CD4-positive, alpha-beta T cell treated with Interleukin-2 at 100 ng/mL for 4 hours (primary cell): ENCODE data around the gene PRDM12.

Source experiments
- DNase-seq: peaks from one replicate; pipeline ENCODE4 v3.0.0-alpha.2; 2020; ENCODE audit warnings: low spot score

PRDM12 gene

DNA sequence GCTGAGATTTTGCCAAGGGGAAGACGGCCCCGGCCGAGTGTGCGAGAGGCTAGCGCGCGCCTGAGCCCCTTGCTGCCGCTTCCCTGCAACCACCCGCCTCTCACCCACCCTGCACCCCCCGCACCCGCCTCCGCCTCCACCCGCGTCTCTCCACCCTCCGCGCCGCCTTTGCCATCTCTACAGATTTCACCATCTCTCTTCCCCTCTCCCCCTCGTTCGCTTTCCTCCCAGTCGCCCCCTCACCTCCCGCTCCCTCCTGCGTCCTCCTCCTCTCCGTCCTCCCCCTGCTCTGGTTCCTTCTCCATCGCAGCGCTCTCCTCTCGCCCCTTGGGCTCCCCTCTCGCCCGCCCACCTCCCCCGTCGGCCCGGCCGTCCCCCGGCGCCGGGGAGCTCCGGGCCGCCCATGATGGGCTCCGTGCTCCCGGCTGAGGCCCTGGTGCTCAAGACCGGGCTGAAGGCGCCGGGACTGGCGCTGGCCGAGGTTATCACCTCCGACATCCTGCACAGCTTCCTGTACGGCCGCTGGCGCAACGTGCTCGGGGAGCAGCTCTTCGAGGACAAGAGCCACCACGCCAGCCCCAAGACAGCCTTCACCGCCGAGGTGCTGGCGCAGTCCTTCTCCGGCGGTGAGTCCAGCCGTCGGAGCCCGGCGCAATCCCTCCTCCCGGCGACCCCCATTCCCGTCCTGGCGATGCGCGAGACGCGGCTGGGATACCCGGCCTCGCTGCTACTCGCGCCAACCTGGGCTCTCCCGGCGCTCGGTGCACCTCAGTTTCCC, at the start of gene PRDM12:
PRDM12 (plus strand) TSS at position 344 of the 778 bp plus-strand sequence; CDS start at position 404, 60 bp downstream.
- no peak for DNase-seq

DNA sequence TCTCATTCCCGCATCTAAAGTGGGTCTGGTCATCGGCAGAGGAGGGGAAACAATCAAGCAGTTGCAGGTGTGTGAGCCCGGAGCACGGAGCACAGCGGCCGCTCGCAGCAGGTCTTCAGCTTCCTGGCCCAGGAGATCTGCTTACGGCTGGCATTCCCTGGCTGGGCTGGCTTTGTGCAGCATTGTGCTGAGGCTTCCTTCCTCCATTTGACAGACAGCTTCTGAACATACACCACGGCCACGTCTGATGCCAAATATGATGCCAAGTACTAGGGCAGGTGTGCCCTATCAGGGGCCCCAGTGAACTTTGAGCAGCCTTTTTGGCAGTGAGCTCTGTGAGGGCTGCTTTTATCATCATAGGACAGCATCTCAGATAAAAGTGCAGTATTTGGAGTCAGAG, 47.9 kb upstream of the PRDM12 start:
- DNase-seq = no peak

DNA sequence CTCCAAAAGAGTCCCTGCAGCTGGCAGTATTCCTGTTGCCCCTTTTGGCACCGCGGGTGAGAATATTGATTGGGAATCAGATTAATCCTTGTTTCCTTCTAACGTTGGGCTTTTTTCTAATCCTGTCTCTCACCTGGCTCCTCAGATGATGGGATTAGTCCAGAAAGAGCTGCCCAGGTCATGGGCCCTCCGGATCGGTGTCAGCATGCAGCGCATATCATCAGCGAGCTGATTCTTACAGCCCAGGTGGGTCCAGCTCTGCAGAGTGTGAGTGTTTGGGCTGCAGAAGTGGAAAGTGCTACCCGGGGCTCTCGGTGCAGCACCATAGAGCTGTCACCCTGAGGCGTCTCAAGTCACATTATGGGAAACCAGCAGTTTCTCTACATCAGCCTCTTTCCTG, 40.9 kb upstream of the PRDM12 start:
- no peak for DNase-seq

DNA sequence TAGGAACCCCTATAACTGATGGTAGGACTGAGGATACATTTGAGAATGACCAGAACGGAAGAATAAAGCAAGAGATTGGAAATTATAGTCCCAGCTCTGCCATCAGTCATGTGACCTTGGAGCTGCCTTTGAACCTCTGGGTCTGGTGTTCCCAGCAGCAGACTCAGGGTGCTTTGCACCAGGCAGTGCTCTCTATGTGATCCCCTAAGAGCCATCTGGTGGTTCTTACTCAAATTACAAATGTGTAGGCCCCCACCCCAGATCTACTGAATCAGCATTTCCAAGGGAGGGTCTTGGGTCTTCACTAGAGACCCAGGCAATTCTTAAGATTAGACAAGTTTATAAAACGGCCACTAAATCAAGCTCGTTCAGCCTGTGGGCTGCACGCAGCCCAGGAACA, 40.2 kb upstream of the PRDM12 start:
- DNase-seq = no peak

DNA sequence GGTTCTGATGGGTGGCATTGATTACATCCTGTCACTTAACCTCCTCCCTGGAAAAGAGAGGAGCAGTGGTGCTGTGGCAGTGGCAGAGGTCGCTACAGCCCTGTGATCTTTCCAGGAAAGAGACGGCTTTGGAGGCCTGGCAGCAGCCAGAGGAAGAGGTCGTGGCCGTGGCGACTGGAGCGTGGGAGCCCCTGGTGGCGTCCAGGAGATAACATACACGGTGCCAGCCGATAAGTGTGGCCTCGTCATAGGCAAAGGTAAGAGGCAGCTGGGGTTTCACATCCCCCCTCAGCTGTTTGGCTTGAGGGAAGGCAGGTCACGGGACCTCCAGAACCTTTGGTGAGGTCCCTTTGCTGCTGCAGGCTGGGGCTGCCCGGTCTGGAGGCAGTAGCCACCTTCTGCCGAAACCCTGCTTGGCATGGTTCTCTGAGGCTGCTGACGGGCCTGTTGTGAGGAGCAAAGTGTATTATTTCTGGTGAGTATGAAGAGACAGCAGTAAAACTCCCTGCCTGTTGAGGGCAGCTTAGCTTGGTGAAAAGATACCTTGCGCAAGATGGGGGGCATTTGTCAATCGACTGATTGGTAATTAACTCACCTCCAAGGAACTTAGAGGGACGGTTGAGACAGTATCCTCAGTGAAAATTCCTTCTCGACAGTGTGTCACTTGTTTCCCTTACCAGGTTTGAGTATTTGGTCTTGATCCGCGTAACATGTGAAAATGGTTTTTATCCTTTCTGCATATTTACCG, 38.0 kb upstream of the PRDM12 start:
- DNase-seq = no peak

DNA sequence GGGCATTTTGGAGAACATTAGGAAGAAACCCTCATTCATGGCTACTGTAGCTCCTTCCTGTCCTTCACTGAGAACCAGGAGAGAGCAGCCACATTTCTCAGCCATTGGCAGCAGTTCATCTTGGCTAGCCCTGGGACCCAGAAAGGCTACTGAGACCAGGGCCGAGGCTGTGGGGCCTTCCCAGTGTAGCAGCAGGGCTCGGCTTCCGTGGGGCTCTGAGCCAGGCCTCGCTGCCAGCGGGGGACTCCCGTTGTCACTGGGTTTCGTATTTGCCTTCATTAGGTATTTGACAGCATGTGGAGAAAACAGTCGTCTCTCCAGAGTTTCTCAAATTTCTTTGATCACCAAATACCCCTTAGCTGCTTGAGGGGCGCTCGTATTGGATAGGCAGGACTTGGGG, 37.3 kb upstream of the PRDM12 start:
- no peak for DNase-seq

DNA sequence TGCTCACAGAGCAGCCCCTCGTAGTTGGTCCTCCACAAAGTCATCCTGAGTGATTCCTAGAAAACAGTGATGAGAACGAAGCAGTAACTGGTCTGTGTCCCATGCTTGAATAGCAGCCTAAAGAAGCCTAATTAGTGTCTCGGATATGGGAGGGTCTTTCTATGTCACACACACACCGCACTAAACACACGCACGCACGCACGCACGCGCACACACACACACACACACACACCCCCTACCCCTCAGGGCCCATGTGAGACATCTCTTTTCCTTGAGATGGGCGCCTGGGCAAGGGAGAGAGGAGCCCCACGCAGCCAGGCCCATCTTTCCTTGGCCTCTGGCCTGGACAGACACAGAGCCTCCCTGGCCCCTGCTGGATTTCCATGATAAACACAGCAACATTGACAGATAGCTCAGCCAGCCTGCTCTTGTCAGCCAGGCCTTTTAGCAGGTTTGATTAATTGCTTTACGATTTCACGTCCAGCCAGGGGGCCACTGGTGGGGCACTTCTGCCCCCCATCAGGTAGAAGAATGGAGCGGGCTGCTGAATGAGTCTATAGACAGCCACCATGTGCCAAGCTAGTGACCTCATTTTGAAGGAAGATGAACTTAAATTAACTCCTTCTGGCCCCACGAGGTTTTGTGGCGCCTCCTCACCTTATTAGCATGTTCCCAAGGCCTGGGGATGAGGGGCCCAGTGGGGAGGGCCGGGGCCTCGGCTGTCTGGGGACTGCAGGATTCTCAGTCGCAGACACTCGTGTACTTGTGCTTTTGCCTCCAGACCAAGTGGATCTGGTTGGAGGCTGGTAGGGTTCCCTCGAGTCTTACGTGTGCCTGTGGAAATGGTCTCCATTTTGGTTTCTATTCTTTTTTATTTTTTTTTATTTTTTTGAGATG, 36.2 kb upstream of the PRDM12 start:
- DNase-seq = no peak

DNA sequence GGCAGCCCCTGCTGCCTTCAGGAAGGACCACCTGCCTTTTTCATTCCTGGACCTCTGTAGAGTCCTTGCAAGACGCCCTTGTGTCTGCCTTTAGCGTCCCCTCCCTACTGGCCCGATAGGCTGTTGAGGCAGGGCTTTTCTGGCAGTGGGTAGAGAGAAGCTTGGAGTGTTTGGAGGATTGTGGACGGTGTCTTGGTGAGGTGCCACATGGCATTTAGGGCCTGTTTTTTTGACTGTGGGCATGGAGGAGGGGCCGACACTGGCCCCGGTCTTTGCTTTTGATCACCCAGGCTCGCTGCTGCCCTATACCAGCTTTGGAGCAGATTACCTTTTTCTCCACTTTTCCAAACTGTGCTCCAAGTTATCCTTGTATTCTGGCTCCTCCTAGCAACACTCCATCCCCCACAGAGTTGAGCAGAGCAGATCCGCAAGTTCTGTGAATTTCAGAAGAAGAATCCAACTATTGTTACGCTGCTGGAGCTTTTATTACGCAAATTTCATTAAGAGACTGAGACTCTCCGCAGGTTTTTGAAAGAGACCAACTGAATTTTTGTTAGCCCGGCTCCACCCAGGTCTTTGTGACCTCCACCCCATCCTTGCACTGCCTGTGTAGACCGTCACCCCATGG, 34.8 kb upstream of the PRDM12 start:
- no peak for DNase-seq

DNA sequence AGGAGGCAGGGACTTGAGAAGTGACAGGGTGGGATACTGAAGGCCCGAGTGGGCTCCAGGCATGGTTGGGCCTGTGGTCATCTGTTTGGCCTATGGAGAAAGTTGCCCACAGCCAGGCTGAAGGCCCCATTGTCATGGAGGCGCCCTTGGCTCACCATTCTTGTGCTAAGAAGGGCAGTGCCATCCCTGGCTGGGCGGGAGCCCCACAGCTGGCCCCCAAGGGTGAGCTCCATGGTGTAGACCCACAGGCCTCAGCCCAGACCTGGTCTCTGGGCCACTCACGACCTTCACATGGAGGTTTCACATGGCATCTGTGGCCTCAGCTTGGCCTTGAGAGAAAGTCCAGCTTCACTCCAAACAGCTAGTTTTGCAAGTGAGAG, 34.3 kb upstream of the PRDM12 start:
- DNase-seq = no peak

DNA sequence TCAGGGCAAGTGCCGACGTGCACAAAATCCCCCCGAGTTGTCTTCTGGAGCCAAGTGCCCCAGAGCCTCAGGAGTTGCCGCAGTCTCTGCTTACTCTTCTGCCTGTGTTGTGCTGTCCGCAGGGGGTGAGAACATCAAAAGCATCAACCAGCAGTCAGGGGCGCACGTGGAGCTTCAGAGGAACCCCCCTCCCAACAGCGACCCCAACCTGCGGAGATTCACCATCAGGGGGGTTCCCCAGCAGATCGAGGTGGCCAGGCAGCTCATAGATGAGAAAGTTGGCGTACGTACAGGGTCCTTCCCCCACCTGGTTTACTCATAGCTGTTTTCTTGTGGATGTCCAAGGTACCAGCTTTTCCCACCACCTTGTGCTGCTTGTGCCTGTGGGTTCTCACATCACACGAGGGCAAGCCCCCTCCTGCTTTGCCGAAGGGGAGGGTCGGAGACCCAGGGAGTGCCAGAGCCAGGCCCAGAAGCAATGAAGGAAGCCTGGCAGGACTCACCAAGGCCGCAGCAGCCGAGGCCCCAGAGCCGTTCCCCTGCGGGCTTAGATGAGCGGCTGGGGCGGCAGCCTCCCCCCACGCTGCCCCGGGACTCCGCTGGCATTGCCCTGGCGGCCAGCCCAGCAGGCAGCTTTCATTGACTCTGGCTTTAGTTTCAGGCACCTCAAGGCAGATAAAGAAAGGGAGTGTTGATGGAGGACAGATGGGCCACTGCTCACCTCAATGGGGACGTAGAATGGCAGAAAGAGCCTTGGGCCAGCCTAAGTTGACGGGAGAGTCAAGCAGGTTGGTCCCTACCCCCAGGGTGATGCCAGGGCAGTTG, 33.7 kb upstream of the PRDM12 start:
- no peak for DNase-seq

DNA sequence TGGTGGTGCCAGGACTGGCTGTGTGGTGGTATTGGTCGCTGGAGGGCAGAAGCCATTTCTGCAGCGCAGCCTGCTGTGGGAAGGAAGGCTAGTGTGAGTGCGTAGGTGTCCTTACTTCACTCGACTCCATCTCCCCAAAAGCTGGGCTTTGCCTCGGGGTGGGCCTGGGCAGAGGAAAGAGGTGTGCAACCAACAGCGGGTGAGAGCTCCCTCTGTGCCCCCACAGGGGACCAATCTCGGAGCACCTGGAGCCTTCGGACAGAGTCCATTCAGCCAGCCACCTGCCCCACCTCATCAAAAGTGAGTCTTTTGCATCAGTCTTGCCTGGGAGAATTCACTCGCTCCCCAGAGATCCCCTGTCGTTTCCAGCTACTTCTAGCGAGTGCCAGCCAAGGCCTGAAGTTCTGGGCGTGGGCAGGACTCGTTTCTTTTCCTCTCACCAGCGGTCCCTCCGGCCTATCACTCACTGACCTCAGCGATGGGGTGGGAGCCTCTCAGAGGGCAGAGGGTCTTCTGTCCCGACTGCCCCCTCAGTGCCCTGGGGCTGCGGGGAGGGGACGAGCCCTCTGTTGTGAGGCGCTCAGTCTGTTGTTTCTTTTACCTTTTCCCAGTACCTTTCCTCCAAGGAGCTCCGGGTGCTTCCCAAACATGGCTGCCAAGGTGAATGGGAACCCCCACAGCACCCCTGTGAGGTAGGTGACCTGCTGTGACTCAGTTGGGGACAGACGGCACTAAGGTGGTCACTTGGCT, 32.9 kb upstream of the PRDM12 start:
- DNase-seq = no peak

DNA sequence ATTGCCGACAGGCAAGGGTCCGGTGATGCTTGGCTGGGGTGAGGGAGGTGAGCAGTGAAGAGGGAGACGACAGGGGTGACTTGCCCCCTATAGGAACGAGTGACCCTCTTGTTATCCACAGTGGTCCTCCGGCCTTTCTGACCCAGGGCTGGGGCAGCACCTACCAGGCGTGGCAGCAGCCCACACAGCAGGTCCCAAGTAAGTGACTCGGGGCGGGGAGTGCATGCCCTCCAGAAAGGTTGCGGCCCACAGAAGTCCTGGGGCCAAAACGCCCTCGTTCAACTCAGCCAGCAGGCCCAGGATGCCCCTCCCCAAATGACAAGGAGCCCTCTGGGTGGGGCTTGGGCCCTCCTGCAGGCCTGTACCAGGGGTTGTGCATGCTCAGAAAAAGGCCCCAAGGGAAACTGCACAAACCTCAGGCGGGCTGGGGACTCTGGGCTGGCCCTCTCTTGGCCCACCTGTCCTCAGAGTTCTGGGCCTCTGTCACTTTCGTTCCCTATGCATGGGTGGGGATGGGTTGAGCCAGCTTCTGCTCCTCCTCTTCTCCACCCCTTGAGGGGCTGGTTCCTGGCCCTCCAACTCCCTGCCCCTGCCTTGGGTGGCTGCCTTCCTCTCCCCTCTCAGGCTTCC, 32.2 kb upstream of the PRDM12 start:
- DNase-seq = no peak

DNA sequence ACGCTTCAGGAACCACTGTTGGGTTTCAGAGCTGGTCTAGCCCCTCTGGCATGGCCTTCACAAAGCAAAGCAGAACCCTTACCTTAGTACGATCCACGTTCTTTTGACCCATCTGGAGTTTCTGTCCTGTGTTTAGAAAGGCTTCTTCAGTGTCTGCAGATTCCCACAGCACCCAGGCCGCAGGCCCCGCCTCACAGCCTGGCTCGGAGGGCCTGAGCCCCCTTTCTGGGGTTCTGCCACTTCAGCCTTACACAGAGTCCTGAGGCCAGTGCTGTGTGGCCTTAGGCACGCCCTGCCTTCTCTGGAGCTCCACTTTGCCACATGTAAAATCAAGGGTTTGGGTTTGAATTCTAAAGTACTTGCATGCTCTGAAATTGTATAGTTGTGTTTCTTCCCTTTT, 31.6 kb upstream of the PRDM12 start:
- DNase-seq = no peak

DNA sequence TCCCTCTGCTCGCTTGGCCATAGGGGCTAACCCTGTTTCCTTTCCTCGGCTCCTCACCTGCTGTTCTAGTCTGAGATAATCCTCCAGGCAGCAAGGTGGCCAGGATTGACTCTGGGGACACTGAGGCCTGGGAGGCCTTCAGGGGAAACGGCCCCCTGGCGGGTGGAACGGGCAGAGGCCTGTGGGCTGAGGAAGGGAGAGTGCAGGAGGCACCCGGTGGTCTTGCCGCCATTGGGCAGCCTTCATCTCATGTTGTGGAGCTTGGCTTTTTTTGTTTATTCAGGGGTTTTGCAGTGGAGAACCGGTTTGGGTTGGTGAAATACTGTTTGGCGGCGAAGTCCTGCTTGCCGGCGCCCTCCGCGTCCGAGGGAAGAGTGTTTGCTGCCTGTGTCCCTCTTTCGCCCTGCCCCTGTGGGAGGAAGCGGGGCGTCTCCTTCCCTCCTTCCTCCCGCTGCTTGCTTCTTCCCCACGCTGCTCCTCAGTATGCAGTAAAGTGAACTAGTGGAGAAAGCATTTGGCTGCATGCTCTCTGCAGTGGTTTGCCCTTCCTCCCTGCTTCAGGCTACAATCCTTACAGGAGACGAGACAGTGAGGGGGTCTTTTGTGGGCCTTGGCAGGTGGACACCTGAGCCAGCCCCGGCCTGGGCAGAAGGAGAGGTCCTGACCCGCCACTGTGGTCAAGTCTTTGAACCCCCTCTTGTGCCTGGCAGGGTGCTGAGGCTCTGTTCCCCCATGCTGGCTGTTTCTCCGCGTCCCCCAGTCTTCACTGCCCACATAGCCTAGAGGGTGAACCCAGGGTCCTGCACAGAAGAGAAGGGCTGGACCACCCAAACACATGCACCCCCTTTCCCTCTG, 30.8 kb upstream of the PRDM12 start:
- no peak for DNase-seq

DNA sequence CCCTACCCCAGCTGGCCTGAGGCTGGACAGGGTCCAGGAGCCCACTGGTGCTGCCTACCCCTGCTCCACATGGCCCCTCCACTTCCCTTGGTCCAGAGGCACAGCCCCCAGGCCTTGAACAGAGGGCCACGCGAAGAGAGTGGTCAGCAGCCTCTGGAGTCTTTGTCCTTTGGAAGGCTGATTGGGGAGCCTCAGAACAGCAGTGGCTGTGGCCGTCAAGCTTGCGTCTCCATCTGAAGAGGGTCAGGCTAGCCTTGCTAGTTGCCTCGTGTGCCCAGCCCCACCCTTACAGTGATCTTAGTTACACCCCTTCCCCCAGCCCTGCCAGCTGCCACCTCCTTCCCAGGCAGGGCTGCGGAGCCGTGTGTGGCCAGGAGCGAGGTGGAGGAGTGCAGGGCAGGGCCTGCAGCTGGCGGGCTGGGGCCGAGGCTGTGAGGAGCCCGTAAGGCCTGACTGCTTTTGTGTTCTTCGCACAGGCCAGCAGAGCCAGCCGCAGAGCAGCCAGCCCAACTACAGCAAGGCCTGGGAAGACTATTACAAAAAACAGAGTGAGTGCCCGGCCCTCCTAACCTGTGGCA, 30.1 kb upstream of the PRDM12 start:
- DNase-seq = no peak

DNA sequence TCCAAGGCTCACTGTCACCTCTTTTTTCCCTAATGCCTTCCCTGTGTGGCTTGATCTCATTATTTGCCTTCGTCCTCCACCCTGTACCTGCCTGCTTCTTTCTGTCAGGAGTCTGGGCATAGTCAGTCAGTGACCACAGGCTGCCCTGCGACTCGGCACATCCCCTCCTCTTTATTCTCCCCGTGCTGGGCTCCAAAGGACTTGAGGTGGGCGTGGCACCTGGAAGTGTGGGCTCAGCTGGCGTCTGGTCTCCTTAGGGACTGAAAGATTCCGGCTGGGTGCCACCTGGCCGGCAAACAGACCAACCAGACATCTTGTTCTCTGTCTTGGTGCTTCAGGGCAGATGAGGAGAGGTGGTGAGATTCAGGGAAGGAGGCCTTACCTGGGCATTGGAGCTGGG, 29.6 kb upstream of the PRDM12 start:
- no peak for DNase-seq

DNA sequence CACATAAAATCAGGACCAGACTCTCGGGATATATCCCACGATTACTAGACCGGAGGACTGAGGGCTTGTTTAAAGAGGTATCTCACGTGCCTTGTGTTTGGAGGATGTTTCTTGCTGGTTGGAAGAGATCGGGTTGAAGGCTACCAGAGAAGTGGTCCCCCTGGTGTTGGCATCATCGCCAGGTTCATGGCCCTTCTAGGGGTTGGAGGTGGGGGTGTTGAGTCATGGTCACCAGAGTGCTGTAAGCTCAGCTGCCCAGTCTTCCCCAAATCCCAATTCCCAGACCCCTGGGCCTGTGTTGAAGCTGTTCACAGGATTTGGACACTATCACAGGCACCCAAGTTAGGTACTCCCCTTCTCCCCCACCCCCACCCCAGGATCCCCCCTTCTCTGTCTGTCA, 29.1 kb upstream of the PRDM12 start:
- DNase-seq = no peak

DNA sequence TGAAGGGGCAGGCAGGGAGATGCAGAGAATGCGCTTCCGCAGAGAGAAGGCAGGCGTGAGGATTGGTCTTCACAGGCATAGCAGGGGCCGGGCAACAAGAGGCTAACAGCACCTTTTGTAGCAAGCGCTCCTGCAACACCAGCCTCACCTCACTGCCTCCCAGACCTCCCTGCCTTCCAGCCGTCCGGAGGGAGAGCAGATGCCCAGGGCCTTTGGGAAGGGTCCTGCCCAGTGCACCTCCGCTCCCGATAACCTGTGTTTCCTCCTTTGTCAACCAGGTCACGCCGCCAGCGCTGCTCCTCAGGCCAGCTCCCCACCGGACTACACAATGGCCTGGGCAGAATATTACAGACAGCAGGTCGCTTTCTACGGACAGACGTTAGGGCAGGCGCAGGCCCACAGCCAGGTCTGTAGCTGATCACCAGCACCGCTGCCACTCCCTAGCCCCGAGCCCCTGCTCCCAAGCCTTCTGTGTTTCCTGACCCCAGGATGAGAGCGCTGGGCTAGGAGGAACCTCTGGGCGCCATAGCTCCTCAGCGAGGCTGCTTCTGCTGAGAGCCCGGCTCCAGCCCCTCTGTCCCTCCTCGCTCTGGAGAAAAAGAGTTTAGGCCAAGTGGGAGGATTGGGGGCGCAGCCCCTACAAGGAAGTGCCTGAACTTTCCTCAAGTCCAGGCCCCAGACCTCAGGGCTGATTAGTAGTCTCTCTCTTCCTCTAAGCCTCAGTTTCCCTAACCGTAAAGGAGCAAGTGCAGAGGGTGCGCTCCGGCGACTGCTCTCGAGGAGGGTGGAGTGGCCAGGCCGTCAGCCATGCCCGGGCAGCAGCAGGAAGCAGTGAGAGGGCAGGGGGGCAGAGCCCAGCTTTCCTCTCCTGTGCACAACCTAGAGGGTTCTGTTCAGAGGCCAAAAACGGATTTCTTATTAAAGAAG, 28.4 kb upstream of the PRDM12 start:
- no peak for DNase-seq
